H1 (cell line): ENCODE data around the gene AGAP3. TPM values are rescaled to one million over a fixed set of nuclear protein-coding genes. Genes with fewer than 3 reads are reported as not detected.

Experiments
- BACH1 ChIP-seq: IDR thresholded peaks from 2 replicates; pipeline ENCODE4 v1.6.1; 2012; ENCODE audit warnings: low read length, improper control_type of control experiment
- BRCA1 ChIP-seq: IDR thresholded peaks from 2 replicates; pipeline ENCODE4 v1.6.1; 2012; ENCODE audit warnings: low read depth, low read length, improper control_type of control experiment
- CBX5 ChIP-seq: fragments of 300-800, 300-1000 bp; sonication (generic); IDR thresholded peaks from 2 replicates; pipeline ENCODE4 v1.7.1; 2016; ENCODE audit warnings: antibody characterized with exemption, low read length, low read depth
- E2F6 ChIP-seq: IDR thresholded peaks from 2 replicates; pipeline ENCODE4 v1.6.1; 2012; ENCODE audit warnings: inconsistent platforms
- EGR1 ChIP-seq: IDR thresholded peaks from 2 replicates; pipeline ENCODE4 v1.6.1; 2011; ENCODE audit warnings: low read depth, low read length, borderline replicate concordance
- KDM1A ChIP-seq: fragments of 200-600, 300-600 bp; sonication (generic); IDR thresholded peaks from 2 replicates; pipeline ENCODE4 v1.7.1; 2016; ENCODE audit warnings: mild to moderate bottlenecking, low read length, borderline replicate concordance
- KDM4A ChIP-seq: IDR thresholded peaks from one replicate; pipeline ENCODE4 v1.7.1; 2012; ENCODE audit warnings: low read depth, mild to moderate bottlenecking, moderate library complexity, low read length, inconsistent platforms; ENCODE audit not compliant: severe bottlenecking
- KDM5A ChIP-seq: fragments of 200-600 bp; IDR thresholded peaks from 2 replicates; pipeline ENCODE4 v1.7.1; 2012; ENCODE audit warnings: mild to moderate bottlenecking, low read length, inconsistent platforms, mixed read lengths
- MAX ChIP-seq: IDR thresholded peaks from 2 replicates; pipeline ENCODE4 v1.6.1; 2012; ENCODE audit warnings: inconsistent platforms
- NRF1 ChIP-seq: IDR thresholded peaks from 2 replicates; pipeline ENCODE4 v1.6.1; 2011; ENCODE audit warnings: mild to moderate bottlenecking, low read depth, low read length, improper control_type of control experiment
- POLR2AphosphoS5 ChIP-seq: IDR thresholded peaks from 2 replicates; pipeline ENCODE4 v1.6.1; 2011; ENCODE audit warnings: low read depth, low read length
- RAD21 ChIP-seq, 2 experiments: IDR thresholded peaks in 1 of 2; conservative IDR thresholded peaks in 1 of 2; 2 replicates each; pipeline ENCODE4 v1.6.1; 2011; ENCODE audit warnings: low read depth in 2 of 2, low read length in 2 of 2, improper control_type of control experiment in 1 of 2, inconsistent platforms in 1 of 2, mild to moderate bottlenecking in 1 of 2, moderate library complexity in 1 of 2
- RBBP5 ChIP-seq: IDR thresholded peaks from 2 replicates; pipeline ENCODE4 v1.7.1; 2012; ENCODE audit warnings: low read depth, mild to moderate bottlenecking, inconsistent platforms, low read length, moderate library complexity, borderline replicate concordance
- RFX5 ChIP-seq: IDR thresholded peaks from 2 replicates; pipeline ENCODE4 v1.6.1; 2011; ENCODE audit warnings: low read depth, low read length, improper control_type of control experiment, borderline replicate concordance
- SAP30 ChIP-seq: fragments of 300-600 bp; sonication (generic); IDR thresholded peaks from 2 replicates; pipeline ENCODE4 v1.7.1; 2012; ENCODE audit warnings: low read length, moderate library complexity, mild to moderate bottlenecking, inconsistent platforms; ENCODE audit not compliant: insufficient read depth, insufficient replicate concordance
- SIN3A ChIP-seq, 2 experiments: IDR thresholded peaks in 1 of 2; conservative IDR thresholded peaks in 1 of 2; 2 replicates each; pipeline ENCODE4 v1.6.1; 2011 to 2012; ENCODE audit warnings: low read length in 2 of 2, improper control_type of control experiment in 1 of 2, low read depth in 1 of 2, mild to moderate bottlenecking in 1 of 2
- SRF ChIP-seq: IDR thresholded peaks from 2 replicates; pipeline ENCODE4 v1.6.1; 2011; ENCODE audit warnings: mild to moderate bottlenecking, low read depth, low read length, moderate library complexity
- YY1 ChIP-seq: IDR thresholded peaks from 2 replicates; pipeline ENCODE4 v1.6.1; 2011; ENCODE audit warnings: low read depth, mild to moderate bottlenecking, low read length
- polyA plus RNA-seq, 7 experiments: library from polyadenylated mRNA; depleted of rRNA in 3 of 7; stranded (reverse) in 5 of 7; unstranded in 2 of 7; fragments of >200 nt in 5 of 7; fragments of 200-250 nt in 2 of 7; gene quantifications; 1 replicate in 5 of 7; 2 replicates in 1 of 7; 4 replicates in 1 of 7; pipeline versions ENCODE4 v1.2.1 to v1.2.3, GENCODE V29; 2011 to 2013; ENCODE audit warnings: missing spikeins in 2 of 7, mixed read lengths in 2 of 7
- total RNA-seq: library from RNA; stranded (reverse); fragmentation: NEBNext Ultra II Directional; extraction: Animal tissue kit (Norgen Biotek cat#: 25700); gene quantifications from 2 replicates; pipeline ENCODE4 v1.2.1, GENCODE V29; 2021

AGAP3 gene
- total and polyA plus RNA-seq, 2 of the 8 experiments (the other 6 are each of a cell fraction or from before 2014, with no cell fraction given): 66.4 to 120 TPM

- peak; percentile 36 to 51 for TF ChIP-seq RAD21 (IDR thresholded peaks at IDR 0.05 in 1 of 2, conservative IDR thresholded peaks at IDR 0.05 in 1 of 2; ENCODE audit: low read depth in 2 of 2, low read length in 2 of 2)
- TF ChIP-seq SIN3A (conservative IDR thresholded peaks at IDR 0.05 in 1 of 2, IDR thresholded peaks at IDR 0.05 in 1 of 2; ENCODE audit: low read depth in 1 of 2, low read length in 2 of 2): no peak
- TF ChIP-seq CBX5: no peak
- no peak for TF ChIP-seq BRCA1
- peak; percentile 52 for TF ChIP-seq MAX
- no peak for TF ChIP-seq POLR2AphosphoS5
- no peak for TF ChIP-seq EGR1
- TF ChIP-seq BACH1: no peak
- TF ChIP-seq KDM1A: no peak
- TF ChIP-seq RFX5: no peak
- TF ChIP-seq KDM5A: no peak
- peak; percentile 36; the same call in 1 of the 2 replicates for TF ChIP-seq E2F6
- peak; percentile 96 for TF ChIP-seq KDM4A
- TF ChIP-seq RBBP5: no peak
- TF ChIP-seq NRF1: no peak
- TF ChIP-seq YY1: peak; percentile 32; the same call in 1 of the 2 replicates
- TF ChIP-seq SRF: no peak
- TF ChIP-seq SAP30: no peak
Measured at GRCh38 chr7:151168003-151168786, 81.9 kb downstream of the AGAP3 start (continued).
